GM21447 (cell line): ENCODE results near the gene ZMYM3.

Source experiments
- ATAC-seq: cut with Tn5 transposase; IDR thresholded peaks from one replicate; pipeline ENCODE4 v1.9.1; 2021; ENCODE audit not compliant: unreplicated experiment

The ZMYM3 gene

DNA sequence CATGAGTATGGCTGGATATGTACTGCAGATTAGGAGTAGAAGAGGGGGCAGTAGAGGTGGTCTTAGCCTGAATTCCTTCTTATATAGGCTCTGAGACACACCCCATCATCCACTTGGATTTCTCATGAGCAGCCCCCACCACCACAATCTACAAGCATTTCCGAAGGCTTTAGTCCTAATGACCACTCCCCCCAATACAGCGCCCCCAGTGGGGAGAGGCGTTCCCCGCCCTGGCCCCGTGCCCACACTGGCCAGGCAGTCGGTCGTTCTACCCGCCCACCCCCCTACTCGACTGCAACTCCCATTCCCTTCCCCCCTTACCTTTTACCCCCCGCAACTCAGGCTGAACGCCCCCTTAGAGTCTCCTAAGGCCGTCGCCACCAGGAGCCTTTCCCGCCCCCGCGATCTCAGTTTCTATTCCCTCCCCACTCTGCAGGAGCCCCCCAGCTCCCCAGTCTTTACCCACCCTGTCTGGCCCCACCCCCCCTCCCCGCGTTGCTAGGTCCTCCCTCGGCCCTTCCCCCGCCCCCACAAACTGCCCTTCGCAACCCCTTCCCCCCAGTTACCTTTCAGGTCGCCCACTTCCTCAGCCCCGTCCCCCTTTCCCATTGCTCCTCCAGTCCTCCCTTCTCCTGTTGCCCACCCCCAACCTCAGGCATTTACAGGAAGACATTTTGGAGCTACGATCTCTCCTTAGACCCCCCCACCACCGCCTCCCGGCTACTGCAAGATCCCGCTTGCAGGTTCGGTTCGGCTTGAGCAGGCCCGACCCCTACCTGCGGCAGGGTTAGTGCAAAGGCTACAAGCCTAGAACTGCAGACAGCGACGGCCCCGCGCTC lies 468 bp downstream of the ZMYM3 start:
- ATAC-seq = no peak

DNA sequence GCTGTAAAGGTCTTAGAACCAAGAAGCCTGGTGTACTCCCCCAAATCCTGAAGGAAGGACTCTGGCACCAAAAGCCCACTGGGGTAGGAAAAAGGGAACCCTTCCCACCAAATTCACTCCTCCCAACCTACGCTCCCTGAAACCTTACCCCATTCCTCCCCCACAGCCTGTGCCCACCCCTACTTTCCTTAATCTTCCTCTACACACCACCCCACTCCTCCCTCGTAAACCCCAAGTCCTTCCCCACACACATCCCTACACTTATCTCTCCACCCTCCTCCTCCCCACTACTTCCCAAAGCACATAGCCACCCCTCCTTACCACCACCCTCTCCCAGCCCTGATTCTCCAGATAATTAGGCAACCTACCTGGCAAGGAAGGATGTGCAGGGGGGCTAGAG lies 1.7 kb downstream of the ZMYM3 start:
- no peak for ATAC-seq

DNA sequence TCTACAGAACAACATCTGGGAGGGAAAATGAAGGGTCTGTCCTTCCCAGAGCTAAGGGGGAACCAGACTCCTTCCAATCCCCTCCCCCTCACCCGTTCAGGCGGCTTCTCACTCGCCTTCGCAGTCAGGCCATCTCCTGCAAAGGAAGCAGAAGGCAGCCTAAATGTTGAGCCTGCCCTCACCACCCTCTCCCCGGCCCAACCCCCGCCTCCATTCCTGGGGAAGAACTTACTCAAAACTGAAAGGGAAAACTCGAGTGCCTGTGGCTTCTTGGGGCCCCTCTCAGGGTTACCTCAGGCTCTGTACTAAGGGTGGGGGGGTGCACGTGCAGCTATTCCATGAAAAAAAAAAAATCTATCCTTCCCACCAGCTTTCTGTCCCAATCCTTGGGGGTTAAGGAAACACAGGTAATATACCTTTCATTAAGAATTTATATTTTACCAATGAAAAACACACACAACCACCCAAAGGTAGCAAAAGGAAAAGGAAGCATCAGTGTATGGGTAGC lies 2.4 kb downstream of the ZMYM3 start:
- no peak for ATAC-seq

DNA sequence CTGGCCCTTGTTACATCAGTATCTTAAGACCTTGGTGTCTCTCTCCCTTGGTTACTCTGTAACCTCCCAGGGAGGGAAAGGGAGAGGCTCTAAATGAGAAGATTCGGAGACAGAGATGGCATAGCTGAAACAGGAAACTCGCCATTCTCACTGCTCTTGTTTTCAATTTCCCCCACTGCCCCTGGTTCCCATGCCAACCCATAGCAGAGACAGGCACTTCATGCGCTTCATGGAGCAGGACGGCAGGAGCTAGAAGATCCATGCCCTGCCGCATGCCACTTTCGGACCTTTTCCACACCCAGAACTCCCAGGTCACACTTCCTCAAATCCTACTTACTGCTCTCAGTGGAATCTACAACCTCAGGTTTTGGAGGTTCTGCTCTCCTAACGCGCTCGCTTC lies 3.1 kb downstream of the ZMYM3 start:
- no peak for ATAC-seq

DNA sequence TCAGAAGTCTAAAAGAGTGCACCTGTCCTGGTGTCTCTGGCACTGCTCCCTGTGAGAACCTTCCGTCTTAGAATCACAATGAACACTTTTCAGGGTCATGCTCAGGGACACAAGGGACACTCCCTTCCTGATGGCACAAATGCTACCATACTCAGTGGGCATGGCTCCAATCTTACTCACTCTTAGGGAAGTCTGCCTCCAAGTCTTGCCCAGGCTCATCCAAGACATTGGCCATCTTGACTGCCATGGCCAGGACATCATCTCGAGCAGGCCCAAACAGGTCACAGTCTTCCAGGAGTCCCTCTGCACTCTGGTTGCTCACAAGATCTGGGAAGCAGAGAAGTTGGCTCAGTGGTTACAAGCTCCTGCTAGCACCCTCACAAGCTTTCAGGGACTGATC lies 8.8 kb downstream of the ZMYM3 start:
- ATAC-seq = no peak

DNA sequence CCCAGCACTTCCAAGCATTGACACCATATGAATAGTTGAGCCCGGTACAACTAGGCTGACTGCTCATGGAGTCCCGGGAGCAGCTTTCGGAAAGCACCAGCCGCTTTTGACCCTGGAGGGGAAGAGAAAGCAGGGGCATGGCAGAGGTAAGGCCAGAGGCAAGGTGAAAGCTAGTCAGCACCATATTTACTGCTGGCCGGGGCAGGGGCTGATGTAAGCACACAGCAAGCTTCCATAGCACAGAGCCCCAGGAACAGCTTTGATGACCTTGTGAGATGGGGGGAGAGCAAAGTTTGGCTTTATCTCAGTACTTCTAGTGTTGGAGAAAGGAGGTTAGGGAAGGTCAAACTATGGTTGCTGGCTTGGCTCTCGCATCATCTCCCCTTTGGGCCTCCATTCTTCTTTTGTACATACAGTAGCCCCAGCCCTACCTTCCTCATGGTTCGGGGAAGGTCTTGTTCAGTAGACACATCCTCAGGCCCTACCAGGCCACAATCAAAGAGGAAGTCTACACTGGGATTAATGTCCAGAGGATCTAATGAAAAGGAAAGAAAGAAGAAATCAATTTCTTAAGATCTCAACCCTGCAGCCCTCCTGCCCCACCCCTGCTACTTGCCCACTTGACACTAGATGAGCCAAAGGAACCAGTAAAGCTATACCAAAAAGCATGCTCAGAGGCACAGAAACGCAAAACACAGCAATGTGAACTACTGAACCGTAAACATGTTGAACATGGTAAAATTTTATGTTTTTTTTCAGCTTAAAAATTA lies 9.4 kb downstream of the ZMYM3 start:
- no peak for ATAC-seq

DNA sequence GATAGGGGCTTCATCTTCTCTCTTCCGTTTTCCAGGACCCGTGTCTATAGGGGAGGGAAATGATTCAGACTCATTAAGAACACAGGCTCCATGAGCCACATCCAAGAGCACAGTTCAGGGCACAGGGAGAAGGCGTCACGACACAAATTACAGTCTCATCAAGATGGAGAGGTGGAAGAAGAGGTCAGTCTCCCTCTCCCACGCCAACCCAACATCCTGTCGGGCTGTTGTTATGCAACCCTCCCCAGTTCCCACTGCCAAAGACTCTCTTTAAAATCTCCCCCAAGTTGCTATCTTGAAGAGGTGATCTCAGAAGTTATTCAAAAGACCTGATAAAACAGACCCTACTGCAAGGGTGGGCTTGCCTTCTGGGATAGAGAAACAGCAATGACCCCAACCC lies 12.6 kb downstream of the ZMYM3 start:
- no peak for ATAC-seq

DNA sequence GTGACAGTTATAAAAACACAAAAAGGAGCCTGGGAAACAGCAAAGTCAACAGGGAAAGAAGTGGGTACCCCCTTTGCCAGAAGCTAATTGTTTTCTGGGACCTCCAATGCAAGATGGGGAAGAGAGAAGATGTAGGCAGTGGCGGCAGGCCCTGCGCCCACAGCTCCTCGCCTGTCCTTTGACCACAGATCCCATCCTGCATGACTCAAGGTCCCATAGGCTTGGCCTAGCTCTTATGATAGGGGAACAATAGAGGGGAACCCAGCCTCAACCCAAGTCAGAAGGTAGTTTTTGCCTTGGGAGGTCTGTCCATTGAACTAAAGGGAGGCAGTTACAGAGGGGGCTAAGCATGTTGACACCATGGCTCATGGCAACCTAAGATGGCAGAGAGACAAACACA lies 14.2 kb downstream of the ZMYM3 start:
- no peak for ATAC-seq

DNA sequence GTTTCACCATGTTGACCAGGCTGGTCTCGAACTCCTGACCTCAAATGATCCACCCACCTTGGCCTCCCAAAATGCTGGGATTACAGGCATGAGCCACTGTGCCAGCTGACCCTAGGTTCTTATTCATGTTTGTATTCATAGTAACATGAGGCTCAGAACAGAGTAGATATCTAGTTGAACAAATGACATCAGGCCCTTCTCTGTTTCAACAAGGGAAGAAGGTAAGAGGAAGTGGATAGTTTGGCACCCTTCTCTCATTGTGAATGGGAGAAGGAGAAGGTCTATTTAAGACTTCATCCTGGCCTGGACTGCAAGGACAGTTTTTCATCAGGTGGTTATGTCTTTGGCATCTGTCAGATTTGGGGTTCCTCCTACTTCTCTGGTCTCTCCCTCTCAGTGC lies 17.1 kb downstream of the ZMYM3 start:
- no peak for ATAC-seq

DNA sequence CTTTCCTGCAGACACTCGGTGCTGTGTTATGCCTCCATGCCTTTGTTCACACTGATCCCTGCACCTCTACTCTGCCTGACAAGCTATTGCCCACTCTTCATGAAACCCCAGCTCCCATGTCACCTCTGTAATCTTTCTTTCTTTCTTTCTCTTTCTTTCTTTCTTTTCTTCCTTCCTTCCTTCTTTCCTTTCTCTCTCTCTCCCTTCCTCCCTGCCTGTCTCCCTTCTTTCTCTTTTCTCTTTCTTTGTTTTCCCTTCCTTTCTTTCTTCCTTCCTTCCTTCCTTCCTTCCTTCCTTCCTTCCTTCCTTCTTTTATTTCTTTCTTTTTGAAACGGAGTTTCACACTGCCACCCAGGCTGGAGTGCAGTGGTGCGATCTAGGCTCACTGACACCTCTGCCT lies 18.5 kb downstream of the ZMYM3 start:
- ATAC-seq = no peak

DNA sequence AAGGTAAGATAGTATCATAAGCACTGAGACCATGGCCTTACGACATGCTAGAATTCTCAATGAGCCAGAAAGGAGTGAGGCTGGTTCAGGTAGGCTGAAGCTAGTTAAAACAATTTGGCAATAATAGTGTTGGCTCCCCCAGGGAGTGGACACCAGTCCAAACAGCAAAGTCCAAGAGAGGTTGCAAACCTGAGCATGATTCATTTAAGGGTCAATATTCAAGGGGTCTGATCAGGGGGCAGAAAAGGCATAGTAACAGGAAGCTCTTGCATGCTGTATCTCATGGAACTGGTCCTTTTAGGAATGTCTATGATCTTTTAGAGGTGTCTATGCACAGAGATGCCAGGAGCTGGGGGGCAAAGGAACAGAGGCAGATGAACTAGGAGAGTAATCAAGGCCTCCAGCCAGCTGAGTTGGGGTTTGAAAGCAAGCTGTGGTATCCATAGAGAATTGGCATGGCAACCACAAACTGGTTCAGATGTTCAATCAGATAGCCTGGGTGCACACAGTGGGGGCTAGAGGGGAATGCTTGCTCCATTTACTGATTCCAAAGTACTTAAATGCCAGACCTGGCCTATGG lies 25.8 kb downstream of the ZMYM3 start:
- ATAC-seq = no peak

DNA sequence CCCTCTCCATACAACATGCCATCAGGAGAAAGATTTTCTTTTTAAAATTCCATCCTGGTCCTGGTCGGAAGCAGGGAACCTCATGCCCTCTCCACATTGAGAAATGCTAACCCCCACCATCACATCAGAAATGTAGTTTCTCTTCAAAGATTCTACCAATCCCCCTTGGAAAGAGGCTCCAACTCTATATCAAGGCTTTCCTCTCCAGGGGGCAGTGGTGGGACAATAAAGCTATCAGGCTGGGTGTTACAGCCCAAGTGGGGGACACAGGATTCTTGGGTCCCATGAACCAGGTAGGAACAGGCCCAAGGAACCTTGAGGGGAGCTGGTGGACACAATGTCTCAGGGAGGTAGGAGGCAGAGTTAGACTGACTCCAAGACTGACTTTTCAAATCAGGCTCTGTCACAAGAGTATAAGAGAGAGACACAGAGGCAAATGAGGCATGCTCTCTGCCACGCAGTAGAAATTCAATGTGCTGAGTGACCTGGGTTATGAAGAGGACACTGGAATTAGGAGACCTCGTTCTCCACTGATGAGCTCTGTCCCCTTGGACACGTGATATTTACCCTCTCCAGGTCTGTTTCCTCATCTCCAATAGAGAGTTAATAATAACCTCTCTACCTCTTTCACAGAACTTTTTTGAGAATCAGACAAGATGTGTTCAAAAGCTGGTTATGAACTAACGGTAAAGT lies 26.4 kb downstream of the ZMYM3 start:
- ATAC-seq = no peak

DNA sequence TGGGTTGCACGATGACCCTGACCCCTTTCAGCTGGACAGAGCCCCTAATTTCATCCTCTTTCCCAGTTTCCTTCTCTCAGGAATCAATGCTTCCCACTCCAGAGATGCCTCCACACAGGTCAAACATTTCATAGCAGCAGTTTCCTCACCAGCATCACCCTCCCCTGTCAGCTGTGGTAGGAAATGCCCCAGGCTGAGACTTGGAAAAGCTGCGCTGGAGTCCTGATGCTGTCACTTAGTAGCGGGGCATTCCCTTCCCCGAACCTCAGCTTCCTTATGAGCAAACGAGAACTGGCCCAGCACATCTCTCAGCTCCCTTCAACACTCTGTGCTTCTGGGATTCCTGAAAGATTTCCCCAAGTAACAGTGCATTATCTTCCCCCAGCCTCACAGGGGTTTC lies 28.3 kb downstream of the ZMYM3 start:
- no peak for ATAC-seq

DNA sequence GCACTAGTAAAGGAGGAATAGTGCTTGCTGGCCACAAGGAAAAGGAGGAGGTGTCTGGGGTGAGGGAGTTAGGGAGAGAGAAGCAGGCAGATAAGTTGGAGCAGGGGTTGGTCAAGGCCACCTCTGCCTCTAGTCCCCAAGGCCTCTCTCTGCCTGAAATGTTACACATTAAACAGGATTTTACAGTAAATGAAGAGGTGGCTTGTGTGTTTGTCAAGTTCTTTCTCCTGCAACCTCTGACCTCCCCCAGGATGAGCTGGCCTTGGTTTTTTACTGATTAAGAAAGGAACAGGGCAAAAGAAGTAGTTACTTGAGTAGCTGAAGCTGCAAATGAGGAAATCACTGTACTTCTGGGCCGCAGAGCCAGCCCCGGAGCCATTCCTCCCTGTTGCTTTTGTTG lies 28.9 kb downstream of the ZMYM3 start:
- no peak for ATAC-seq

DNA sequence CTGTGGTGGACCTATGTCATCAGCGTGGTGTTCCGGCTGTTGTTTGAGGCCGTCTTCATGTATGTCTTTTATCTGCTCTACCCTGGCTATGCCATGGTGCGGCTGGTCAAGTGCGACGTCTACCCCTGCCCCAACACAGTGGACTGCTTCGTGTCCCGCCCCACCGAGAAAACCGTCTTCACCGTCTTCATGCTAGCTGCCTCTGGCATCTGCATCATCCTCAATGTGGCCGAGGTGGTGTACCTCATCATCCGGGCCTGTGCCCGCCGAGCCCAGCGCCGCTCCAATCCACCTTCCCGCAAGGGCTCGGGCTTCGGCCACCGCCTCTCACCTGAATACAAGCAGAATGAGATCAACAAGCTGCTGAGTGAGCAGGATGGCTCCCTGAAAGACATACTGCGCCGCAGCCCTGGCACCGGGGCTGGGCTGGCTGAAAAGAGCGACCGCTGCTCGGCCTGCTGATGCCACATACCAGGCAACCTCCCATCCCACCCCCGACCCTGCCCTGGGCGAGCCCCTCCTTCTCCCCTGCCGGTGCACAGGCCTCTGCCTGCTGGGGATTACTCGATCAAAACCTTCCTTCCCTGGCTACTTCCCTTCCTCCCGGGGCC lies 29.7 kb downstream of the ZMYM3 start:
- ATAC-seq = no peak

DNA sequence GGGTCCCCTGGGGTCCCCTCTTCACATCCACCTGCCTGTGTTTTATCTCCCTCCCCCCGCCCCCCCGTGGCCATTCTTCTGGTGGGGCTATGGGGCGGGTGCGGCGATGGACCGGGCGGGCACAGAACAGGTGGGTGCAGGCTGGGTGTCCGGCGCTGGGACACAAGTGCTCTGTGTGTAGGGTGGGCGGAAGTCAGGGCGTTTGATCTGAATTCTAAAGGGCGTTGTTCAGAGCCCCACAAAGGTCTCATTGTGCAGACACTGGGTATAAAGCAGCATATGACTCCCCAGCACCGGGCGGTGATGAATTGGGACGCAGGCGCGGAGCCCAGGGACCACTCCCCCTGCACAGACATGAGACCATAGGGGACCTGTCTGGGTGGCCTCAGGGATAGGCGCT lies 31.0 kb downstream of the ZMYM3 start, which contains the start of gene GJB1:
Gene GJB1, plus strand, starts transcription at position 296 of the 400 bp plus-strand sequence. CDS start 484 bp downstream, outside the sequence.
- ATAC-seq = no peak

DNA sequence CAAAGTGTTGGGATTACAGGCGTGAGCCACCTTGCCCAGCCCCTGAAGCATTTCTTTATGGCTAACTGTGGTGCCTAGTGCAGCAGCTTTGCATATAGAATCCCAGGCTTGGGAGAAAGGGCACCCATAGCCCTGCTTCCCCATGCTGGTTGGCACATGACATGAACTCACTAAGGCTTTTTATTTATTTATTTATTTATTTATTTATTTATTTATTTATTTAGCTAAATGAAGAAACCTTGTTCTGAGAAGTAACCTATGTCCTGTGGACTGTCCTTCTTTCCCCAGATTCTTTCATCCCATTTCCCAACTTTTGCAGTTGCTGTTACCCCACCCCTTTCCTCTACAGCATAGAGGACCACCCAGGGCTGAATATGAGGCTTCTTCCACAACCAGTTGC lies 32.8 kb downstream of the ZMYM3 start:
- ATAC-seq = no peak

DNA sequence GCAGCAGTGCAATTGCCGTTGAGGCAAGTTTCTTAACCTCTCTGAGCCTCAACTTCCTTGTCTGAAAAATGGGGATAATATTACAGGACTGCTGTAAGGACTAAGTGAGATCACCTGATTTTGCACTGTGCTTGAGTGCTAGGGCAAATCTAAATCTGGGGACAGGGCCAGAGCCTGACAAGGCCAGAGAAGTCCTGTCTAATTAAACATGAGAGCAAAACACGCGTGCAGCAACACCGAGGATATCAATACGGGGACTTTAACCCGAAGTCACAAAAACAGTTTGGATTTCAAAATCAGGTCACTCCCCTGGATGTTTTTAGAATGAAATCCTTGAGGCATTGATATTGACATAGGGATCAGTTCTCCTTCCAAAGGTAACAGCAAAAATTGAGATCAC lies 36.6 kb downstream of the ZMYM3 start:
- no peak for ATAC-seq

DNA sequence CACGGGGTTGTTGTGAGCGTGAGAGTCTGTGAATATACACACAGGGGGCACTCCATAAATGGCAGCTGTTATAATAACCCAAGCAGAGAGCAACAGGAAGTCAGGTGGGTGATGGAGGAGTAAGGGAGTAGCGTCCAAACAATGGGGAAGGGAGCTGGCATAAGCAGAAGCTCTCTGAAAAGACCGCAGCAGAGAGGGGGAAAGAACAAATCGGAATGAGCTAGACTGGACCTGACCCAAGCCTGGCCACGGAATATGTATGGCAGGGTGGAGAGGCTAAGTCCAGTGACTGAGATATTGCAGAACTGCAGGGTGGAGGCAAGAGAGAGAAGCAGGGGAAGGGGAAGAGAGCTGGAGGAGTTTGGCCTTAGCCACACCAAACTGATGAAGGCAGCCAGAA lies 37.5 kb downstream of the ZMYM3 start:
- no peak for ATAC-seq

DNA sequence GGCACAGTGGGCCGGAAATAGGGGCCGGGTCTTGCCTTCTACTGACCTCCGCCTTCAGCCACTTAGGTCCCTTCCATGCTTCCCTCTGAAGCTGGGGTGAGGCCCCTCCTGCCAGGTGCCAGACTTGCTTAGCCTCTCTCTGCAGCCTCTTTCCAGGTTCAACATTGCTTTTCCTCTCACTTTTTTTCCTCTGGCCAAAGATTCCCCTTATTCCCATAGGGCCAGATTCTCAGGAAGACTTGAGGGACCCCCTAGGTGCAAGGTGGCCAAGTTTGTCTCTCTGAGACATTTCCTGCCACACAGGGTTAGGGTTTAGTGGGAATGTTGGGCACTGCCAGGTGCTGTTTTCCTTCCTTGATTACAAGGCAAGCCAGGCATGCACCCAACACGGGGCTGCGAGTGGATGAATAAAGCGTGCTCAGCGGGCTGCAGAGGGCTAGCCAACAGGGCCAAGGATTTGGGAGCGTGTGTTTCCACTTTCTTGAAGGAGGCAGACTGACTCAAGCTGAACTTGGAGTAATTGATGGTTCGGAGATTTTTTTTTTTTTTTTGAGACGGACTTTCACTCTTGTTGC lies 38.5 kb downstream of the ZMYM3 start:
- ATAC-seq = no peak
